Esophagus muscularis mucosa (tissue), 4 donors: ENCODE data around the gene SFXN4.

Experiments used
- EP300 ChIP-seq: sonication (generic); formaldehyde crosslinking; IDR thresholded peaks from one replicate; pipeline ENCODE4 v1.6.1; 2017; ENCODE audit warnings: antibody characterized with exemption
- POLR2A ChIP-seq: fragments of 450-650 bp; IDR thresholded peaks from one replicate; pipeline ENCODE4 v1.6.1; 2017; ENCODE audit warnings: antibody characterized with exemption, moderate library complexity, mild to moderate bottlenecking, low read depth
- POLR2AphosphoS5 ChIP-seq, 2 donors: sonication (generic); formaldehyde crosslinking; IDR thresholded peaks; one replicate each; pipeline ENCODE4 v1.6.1; 2017; ENCODE audit warnings: antibody characterized with exemption in 2 of 2
- TF ChIP-seq, protein P1 (sequence below), 3 experiments: fragments of 200-600 bp in 2 of 3; fragments of 450-650 bp in 1 of 3; sonication (generic) in 2 of 3; IDR thresholded peaks; one replicate each; pipeline ENCODE4 v1.5.1; 2017 to 2019; ENCODE audit warnings: antibody characterized with exemption in 3 of 3, mild to moderate bottlenecking in 2 of 3, moderate library complexity in 1 of 3

DNA sequence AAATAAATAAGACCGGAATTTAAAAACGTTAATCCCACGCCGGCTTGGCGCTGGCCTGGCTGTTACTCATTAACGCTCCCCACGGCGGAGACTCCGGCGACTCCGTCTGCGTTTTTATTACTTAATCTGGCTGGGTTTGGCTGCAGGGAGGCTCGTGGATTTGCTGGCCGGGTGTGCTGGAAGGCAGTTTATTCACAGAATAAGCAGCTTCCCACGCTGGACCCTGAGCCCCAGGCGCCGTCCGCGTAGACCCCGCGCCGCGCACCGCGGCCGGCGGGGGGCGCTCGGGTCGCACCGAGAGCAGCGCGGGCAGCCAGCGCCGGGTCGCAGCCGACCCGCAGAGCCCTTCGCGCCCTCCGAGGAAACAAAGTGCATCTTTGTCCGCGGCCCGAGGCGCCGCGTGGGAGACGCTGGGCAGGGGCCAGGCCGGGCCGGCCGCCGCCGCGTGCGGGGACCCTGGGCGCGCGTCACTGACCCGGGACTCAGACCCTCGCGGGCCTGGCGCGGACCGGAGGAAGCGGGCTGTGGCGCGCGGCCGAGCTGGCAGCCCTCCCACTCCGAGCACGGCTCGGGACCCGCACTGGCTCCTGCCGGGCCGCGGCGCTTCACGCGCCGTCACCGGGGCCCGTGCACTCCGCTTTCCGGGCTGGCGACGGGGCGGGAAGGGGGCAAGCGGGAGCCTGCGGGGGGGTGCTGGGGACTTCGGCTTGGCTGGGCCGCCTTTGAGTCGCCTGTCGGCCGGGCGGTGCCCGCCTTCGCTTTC is 41.3 kb upstream of the SFXN4 start:
- TF ChIP-seq EP300 (no peak), POLR2AphosphoS5 (IDR thresholded peaks at IDR 0.05) (no peak), POLR2A (no peak)
- TF ChIP-seq, protein P1, sequence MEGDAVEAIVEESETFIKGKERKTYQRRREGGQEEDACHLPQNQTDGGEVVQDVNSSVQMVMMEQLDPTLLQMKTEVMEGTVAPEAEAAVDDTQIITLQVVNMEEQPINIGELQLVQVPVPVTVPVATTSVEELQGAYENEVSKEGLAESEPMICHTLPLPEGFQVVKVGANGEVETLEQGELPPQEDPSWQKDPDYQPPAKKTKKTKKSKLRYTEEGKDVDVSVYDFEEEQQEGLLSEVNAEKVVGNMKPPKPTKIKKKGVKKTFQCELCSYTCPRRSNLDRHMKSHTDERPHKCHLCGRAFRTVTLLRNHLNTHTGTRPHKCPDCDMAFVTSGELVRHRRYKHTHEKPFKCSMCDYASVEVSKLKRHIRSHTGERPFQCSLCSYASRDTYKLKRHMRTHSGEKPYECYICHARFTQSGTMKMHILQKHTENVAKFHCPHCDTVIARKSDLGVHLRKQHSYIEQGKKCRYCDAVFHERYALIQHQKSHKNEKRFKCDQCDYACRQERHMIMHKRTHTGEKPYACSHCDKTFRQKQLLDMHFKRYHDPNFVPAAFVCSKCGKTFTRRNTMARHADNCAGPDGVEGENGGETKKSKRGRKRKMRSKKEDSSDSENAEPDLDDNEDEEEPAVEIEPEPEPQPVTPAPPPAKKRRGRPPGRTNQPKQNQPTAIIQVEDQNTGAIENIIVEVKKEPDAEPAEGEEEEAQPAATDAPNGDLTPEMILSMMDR (IDR thresholded peaks at IDR 0.05): peak; percentile 87 to 93 (median 91)
